H1 (cell line): ENCODE results near the gene DTNB. TPM values are rescaled to one million over a fixed set of nuclear protein-coding genes. Genes with fewer than 3 reads are reported as not detected.

ENCODE experiments used
- CTCF ChIA-PET: fragments of 300-600 bp; sonication (Branson Sonifier 250); formaldehyde crosslinking; loops from one replicate; lab custom pipeline; 2021; ENCODE audit not compliant: partially characterized antibody; lab: Charles Lee
- POLR2A ChIA-PET: fragments of 300-600 bp; sonication (Branson Sonifier 250); formaldehyde crosslinking; loops from one replicate; lab custom pipeline; 2021; ENCODE audit warnings: inconsistent platforms; ENCODE audit not compliant: partially characterized antibody; lab: Charles Lee
- DNase-seq, 2 experiments: peaks; one replicate each; pipeline versions ENCODE4 v3.0.0 to v3.0.0-alpha.2; 2010 to 2022; ENCODE audit warnings: low spot score in 2 of 2, low read depth in 1 of 2, mixed read lengths in 1 of 2
- FAIRE-seq: peaks from 2 replicates; lab custom pipeline; 2011; peaks lifted over from hg19 to GRCh38; lab: Jason Lieb, UNC
- H2AFZ ChIP-seq: 2 replicates; pipeline ENCODE4 v1.8.1; 2012; ENCODE audit warnings: low read length, inconsistent platforms
- H2AK5ac ChIP-seq: 2 replicates; pipeline ENCODE4 v1.6.1; 2013; ENCODE audit warnings: low read depth, low read length
- H2BK120ac ChIP-seq: replicated peaks from 2 replicates; pipeline ENCODE3; 2013; ENCODE audit warnings: low read depth, low read length, inconsistent platforms
- H2BK12ac ChIP-seq: 2 replicates; pipeline ENCODE4 v1.6.1; 2013; ENCODE audit warnings: low read depth, low read length
- H2BK15ac ChIP-seq: 2 replicates; pipeline ENCODE4 v1.6.1; 2013; ENCODE audit warnings: low read length
- H2BK20ac ChIP-seq: 2 replicates; pipeline ENCODE4 v1.6.1; 2013; ENCODE audit warnings: low read length
- H2BK5ac ChIP-seq: 2 replicates; pipeline ENCODE4 v1.6.1; 2013; ENCODE audit warnings: low read depth, low read length
- H3K14ac ChIP-seq: 2 replicates; pipeline ENCODE4 v1.6.1; 2013; ENCODE audit warnings: inconsistent platforms; ENCODE audit not compliant: insufficient read length
- H3K18ac ChIP-seq: 2 replicates; pipeline ENCODE4 v1.6.1; 2013; ENCODE audit warnings: low read length; ENCODE audit errors: extremely low read depth
- H3K23ac ChIP-seq: 2 replicates; pipeline ENCODE4 v1.6.1; 2013; ENCODE audit warnings: inconsistent platforms; ENCODE audit not compliant: insufficient read length
- H3K23me2 ChIP-seq: 2 replicates; pipeline ENCODE4 v1.6.1; 2013; ENCODE audit warnings: low read depth, low read length
- H3K27ac ChIP-seq: 2 replicates; pipeline ENCODE4 v1.6.1; 2011; ENCODE audit warnings: low read depth, low read length, inconsistent platforms
- H3K27me3 ChIP-seq, 4 experiments: replicated peaks in 1 of 4; 1 replicate in 1 of 4; 2 replicates in 3 of 4; pipeline versions ENCODE4 v1.6.1 to v1.8.1; 2011 to 2013; ENCODE audit warnings: low read length in 3 of 4, mild to moderate bottlenecking in 3 of 4, inconsistent platforms in 2 of 4, mixed read lengths in 2 of 4, moderate library complexity in 1 of 4; ENCODE audit not compliant: control insufficient read depth in 3 of 4, insufficient read depth in 3 of 4; ENCODE audit errors: extremely low read depth in 1 of 4
- H3K36me3 ChIP-seq, 4 experiments: 2 replicates each; pipeline versions ENCODE4 v1.6.1 to v1.8.1; 2011 to 2013; ENCODE audit warnings: mild to moderate bottlenecking in 4 of 4, low read length in 3 of 4, moderate library complexity in 2 of 4, control low read depth in 1 of 4, inconsistent platforms in 1 of 4; ENCODE audit not compliant: insufficient read depth in 4 of 4, control insufficient read depth in 2 of 4
- H3K4ac ChIP-seq: replicated peaks from 2 replicates; pipeline ENCODE3; 2013; ENCODE audit warnings: low read length, low read depth, mixed read lengths, inconsistent platforms; ENCODE audit not compliant: insufficient read length
- H3K4me1 ChIP-seq, 4 experiments: replicated peaks in 1 of 4; 1 replicate in 1 of 4; 2 replicates in 3 of 4; pipeline versions ENCODE4 v1.6.1 to v1.8.1; 2011 to 2013; ENCODE audit warnings: low read length in 3 of 4, inconsistent platforms in 2 of 4, mixed read lengths in 1 of 4; ENCODE audit not compliant: insufficient read depth in 4 of 4, control insufficient read depth in 3 of 4
- H3K4me2 ChIP-seq, 2 experiments: 2 replicates each; pipeline versions ENCODE4 v1.6.1 to v1.8.1; 2011 to 2013; ENCODE audit warnings: low read depth in 2 of 2, low read length in 2 of 2, control low read depth in 1 of 2, inconsistent platforms in 1 of 2, mild to moderate bottlenecking in 1 of 2; ENCODE audit not compliant: insufficient read depth in 1 of 2
- H3K4me3 ChIP-seq, 4 experiments: fragments of 200-600, 300-600 bp in 1 of 4; sonication (generic), shearing (Covaris generic), sonication (Bioruptor Twin) in 1 of 4; 2 replicates each; pipeline versions ENCODE4 v1.5.1 to v1.8.1; 2011 to 2016; ENCODE audit warnings: low read length in 4 of 4, low read depth in 3 of 4, control low read depth in 2 of 4, inconsistent platforms in 2 of 4, mild to moderate bottlenecking in 2 of 4, mixed read lengths in 1 of 4, moderate library complexity in 1 of 4; ENCODE audit not compliant: insufficient read depth in 2 of 4; ENCODE audit errors: extremely low read depth in 1 of 4
- H3K56ac ChIP-seq: replicated peaks from 2 replicates; pipeline ENCODE3; 2013; ENCODE audit warnings: low read depth, mild to moderate bottlenecking, mixed read lengths, low read length, inconsistent platforms; ENCODE audit not compliant: insufficient read length
- H3K79me1 ChIP-seq: 2 replicates; pipeline ENCODE4 v1.6.1; 2013; ENCODE audit warnings: low read depth, low read length, control low read depth
- H3K79me2 ChIP-seq, 2 experiments: 2 replicates each; pipeline versions ENCODE4 v1.6.1 to v1.8.1; 2012 to 2013; ENCODE audit warnings: low read length in 2 of 2, mild to moderate bottlenecking in 2 of 2, inconsistent platforms in 1 of 2; ENCODE audit not compliant: insufficient read depth in 2 of 2, control insufficient read depth in 1 of 2
- H3K9ac ChIP-seq, 4 experiments: replicated peaks in 1 of 4; 1 replicate in 1 of 4; 2 replicates in 3 of 4; pipeline versions ENCODE4 v1.6.1 to v1.8.1; 2011 to 2013; ENCODE audit warnings: low read depth in 3 of 4, low read length in 3 of 4, control low read depth in 2 of 4, mild to moderate bottlenecking in 2 of 4, moderate library complexity in 2 of 4, inconsistent platforms in 1 of 4; ENCODE audit errors: extremely low read depth in 1 of 4
- H3K9me3 ChIP-seq, 2 experiments: 2 replicates each; pipeline versions ENCODE4 v1.6.1 to v1.8.1; 2012 to 2013; ENCODE audit warnings: mild to moderate bottlenecking in 2 of 2, moderate library complexity in 2 of 2, control low read depth in 1 of 2, inconsistent platforms in 1 of 2, low read depth in 1 of 2, low read length in 1 of 2, mixed read lengths in 1 of 2; ENCODE audit not compliant: insufficient read depth in 2 of 2
- H4K20me1 ChIP-seq, 2 experiments: replicated peaks in 1 of 2; 2 replicates each; pipeline versions ENCODE3 to v1.8.1; 2011 to 2013; ENCODE audit warnings: inconsistent platforms in 2 of 2, low read length in 2 of 2, mild to moderate bottlenecking in 1 of 2; ENCODE audit not compliant: insufficient read depth in 2 of 2, control insufficient read depth in 1 of 2
- H4K5ac ChIP-seq: 2 replicates; pipeline ENCODE4 v1.6.1; 2013; ENCODE audit warnings: low read length, low read depth, mixed read lengths, inconsistent platforms; ENCODE audit not compliant: insufficient read length
- H4K8ac ChIP-seq: 2 replicates; pipeline ENCODE4 v1.8.0; 2013; ENCODE audit warnings: mild to moderate bottlenecking, moderate library complexity, low read length, inconsistent platforms; ENCODE audit not compliant: insufficient read depth; ENCODE audit errors: extremely low read depth
- H4K91ac ChIP-seq: replicated peaks from 2 replicates; pipeline ENCODE3; 2013; ENCODE audit warnings: low read length, mixed read lengths, inconsistent platforms; ENCODE audit not compliant: insufficient read length
- CTCF ChIP-seq, 3 experiments: IDR thresholded peaks; 1 replicate in 2 of 3; 2 replicates in 1 of 3; pipeline versions ENCODE4 v1.5.1 to v1.6.1; 2011; ENCODE audit warnings: low read length in 3 of 3, mild to moderate bottlenecking in 3 of 3, inconsistent platforms in 2 of 3, low read depth in 1 of 3, moderate library complexity in 1 of 3; ENCODE audit not compliant: insufficient read depth in 1 of 3; ENCODE audit errors: control extremely low read depth in 1 of 3
- EGR1 ChIP-seq: IDR thresholded peaks from 2 replicates; pipeline ENCODE4 v1.6.1; 2011; ENCODE audit warnings: low read depth, low read length, borderline replicate concordance
- EP300 ChIP-seq, 2 experiments: IDR thresholded peaks; 1 replicate in 1 of 2; 2 replicates in 1 of 2; pipeline ENCODE4 v1.6.1; 2011 to 2012; ENCODE audit warnings: low read depth in 2 of 2, low read length in 2 of 2, mild to moderate bottlenecking in 2 of 2, borderline replicate concordance in 1 of 2, inconsistent platforms in 1 of 2, moderate library complexity in 1 of 2
- HDAC2 ChIP-seq, 2 experiments: fragments of 300-600 bp in 1 of 2; sonication (generic) in 1 of 2; IDR thresholded peaks; 2 replicates each; pipeline ENCODE4 v1.6.1; 2011 to 2012; ENCODE audit warnings: low read depth in 2 of 2, low read length in 2 of 2, mild to moderate bottlenecking in 2 of 2, moderate library complexity in 2 of 2, borderline replicate concordance in 1 of 2, inconsistent platforms in 1 of 2
- HDAC6 ChIP-seq: IDR thresholded peaks from one replicate; pipeline ENCODE4 v1.7.1; 2012; ENCODE audit warnings: low read depth, mild to moderate bottlenecking, inconsistent platforms, low read length, moderate library complexity
- KDM1A ChIP-seq: fragments of 200-600, 300-600 bp; sonication (generic); IDR thresholded peaks from 2 replicates; pipeline ENCODE4 v1.7.1; 2016; ENCODE audit warnings: mild to moderate bottlenecking, low read length, borderline replicate concordance
- POU5F1 ChIP-seq: IDR thresholded peaks from 2 replicates; pipeline ENCODE4 v1.6.1; 2011; ENCODE audit warnings: low read depth, mild to moderate bottlenecking, low read length, moderate library complexity
- RFX5 ChIP-seq: IDR thresholded peaks from 2 replicates; pipeline ENCODE4 v1.6.1; 2011; ENCODE audit warnings: low read depth, low read length, improper control_type of control experiment, borderline replicate concordance
- SP4 ChIP-seq: IDR thresholded peaks from 2 replicates; pipeline ENCODE4 v1.6.1; 2012; ENCODE audit warnings: low read length, inconsistent platforms
- SRF ChIP-seq: IDR thresholded peaks from 2 replicates; pipeline ENCODE4 v1.6.1; 2011; ENCODE audit warnings: mild to moderate bottlenecking, low read depth, low read length, moderate library complexity
- TAF1 ChIP-seq: IDR thresholded peaks from 2 replicates; pipeline ENCODE4 v1.6.1; 2011; ENCODE audit warnings: mild to moderate bottlenecking, low read depth, low read length
- YY1 ChIP-seq: IDR thresholded peaks from 2 replicates; pipeline ENCODE4 v1.6.1; 2011; ENCODE audit warnings: low read depth, mild to moderate bottlenecking, low read length
- WGBS, 2 experiments: shearing (Covaris generic) in 1 of 2; methylation state at CpG; one replicate each; pipeline versions ENCODE4 v1.1.6 to v1.1.7; 2013 to 2015; ENCODE audit warnings: low lambda C conversion rate in 2 of 2, mixed read lengths in 2 of 2, inconsistent platforms in 1 of 2, low coverage in 1 of 2, missing lambda C conversion rate in 1 of 2; ENCODE audit not compliant: insufficient replicate concordance in 2 of 2, insufficient coverage in 1 of 2, insufficient read length in 1 of 2; ENCODE audit errors: extremely low coverage in 1 of 2, missing lambda C conversion rate in 1 of 2; 5-methylcytosine and 5-hydroxymethylcytosine counted together
- polyA plus RNA-seq, 7 experiments: library from polyadenylated mRNA; depleted of rRNA in 3 of 7; stranded (reverse) in 5 of 7; unstranded in 2 of 7; fragments of >200 nt in 5 of 7; fragments of 200-250 nt in 2 of 7; gene quantifications; 1 replicate in 5 of 7; 2 replicates in 1 of 7; 4 replicates in 1 of 7; pipeline versions ENCODE4 v1.2.1 to v1.2.3, GENCODE V29; 2011 to 2013; ENCODE audit warnings: missing spikeins in 2 of 7, mixed read lengths in 2 of 7
- total RNA-seq: library from RNA; stranded (reverse); fragmentation: NEBNext Ultra II Directional; extraction: Animal tissue kit (Norgen Biotek cat#: 25700); gene quantifications from 2 replicates; pipeline ENCODE4 v1.2.1, GENCODE V29; 2021

DTNB gene
- total and polyA plus RNA-seq, 2 of the 8 experiments (the other 6 are each of a cell fraction or from before 2014, with no cell fraction given): 39.6 to 49.5 TPM

- no peaks in the 10 kb centered on the region for H3K79me2 ChIP-seq
- H3K27me3 ChIP-seq: peaks cover 0 to 8% (median 0%) of the 10 kb centered on the region in 4 experiments; a peak in 5 of 7 replicates
- H2AK5ac ChIP-seq: no peak overlapping the region
- no peak overlapping the region for H3K4me2 ChIP-seq
- no peak overlapping the region for H2BK20ac ChIP-seq
- no peak overlapping the region for H2BK5ac ChIP-seq
- no peak overlapping the region for H3K27ac ChIP-seq
- no peak for FAIRE-seq
- no peak overlapping the region for H4K5ac ChIP-seq
- H3K79me1 ChIP-seq: no peaks in the 10 kb centered on the region
- H3K23me2 ChIP-seq: no peaks in the 10 kb centered on the region
- H2BK120ac ChIP-seq: no peak overlapping the region
- no peak overlapping the region for H2AFZ ChIP-seq
- H2BK15ac ChIP-seq: no peak overlapping the region
- no peaks in the 10 kb centered on the region for H3K9me3 ChIP-seq
- ChIA-PET CTCF (interaction anchor here (1.2 to 3.5 kb wide), 3 partner anchors 15 to 71 kb away, joined by 3 to 13 read pairs (median 3); no protein-coding TSS in a partner anchor), POLR2A (no interaction called here)
- DNase-seq: peak in 1 of 2 experiments; percentile 39
- no peak overlapping the region for H3K18ac ChIP-seq
- no peak overlapping the region for H4K91ac ChIP-seq
- no peaks in the 10 kb centered on the region for H4K20me1 ChIP-seq
- no peak overlapping the region for H3K23ac ChIP-seq
- no peak overlapping the region; the same call in 1 of the 2 replicates for H4K8ac ChIP-seq
- H3K4ac ChIP-seq: no peak overlapping the region
- H2BK12ac ChIP-seq: no peak overlapping the region
- peaks cover 0 to 13% (median 10%) of the 10 kb centered on the region in 4 experiments; a peak in 5 of 7 replicates for H3K4me1 ChIP-seq
- no peak overlapping the region for H3K4me3 ChIP-seq
- no peak overlapping the region for H3K9ac ChIP-seq
- no peak overlapping the region for H3K14ac ChIP-seq
- H3K56ac ChIP-seq: no peak overlapping the region
- no peaks in the 10 kb centered on the region for H3K36me3 ChIP-seq
- WGBS, 2 experiments: 94% methylated on average over 6 of the region's 6 CpGs; no CpG with 5 or more reads in 1 of the 2 experiments
- TF ChIP-seq POU5F1 (no peak), CTCF (IDR thresholded peaks at IDR 0.05; ENCODE audit: control extremely low read depth in 1 of 3, insufficient read depth in 1 of 3, low read depth in 1 of 3, low read length in 3 of 3) (no peak), RFX5 (no peak), EGR1 (no peak), TAF1 (no peak), HDAC2 (IDR thresholded peaks at IDR 0.05; ENCODE audit: borderline replicate concordance in 1 of 2, low read depth in 2 of 2, low read length in 2 of 2) (no peak), HDAC6 (no peak), SRF (no peak), SP4 (no peak), YY1 (no peak), EP300 (IDR thresholded peaks at IDR 0.05; ENCODE audit: borderline replicate concordance in 1 of 2, low read depth in 2 of 2, low read length in 2 of 2) (no peak), KDM1A (no peak)
These were observed 293.8 kb downstream of the DTNB start for GRCh38 chr2:25379535-25379934.
